Hematopoietic multipotent progenitor cell treated with erythropoietin and hydrocortisone succinate and interleukin-3 and kit ligand, for 4 days (in vitro differentiated cells): Measurements from ENCODE around the gene RNU1-3.
"Not testable (repeated sequence)": the region's sequence is repeated elsewhere in the genome, so short reads cannot be mapped to it uniquely, and the experiment has no call there.

Experiments used
- DNase-seq: peaks from one replicate; pipeline ENCODE4 v3.0.0-alpha.2; 2015

Gene RNU1-3

GRCh38 chr1:16636551-16637195, 30.1 kb downstream of the RNU1-3 start:
- DNase-seq, result not testable (repeated sequence)

DNA sequence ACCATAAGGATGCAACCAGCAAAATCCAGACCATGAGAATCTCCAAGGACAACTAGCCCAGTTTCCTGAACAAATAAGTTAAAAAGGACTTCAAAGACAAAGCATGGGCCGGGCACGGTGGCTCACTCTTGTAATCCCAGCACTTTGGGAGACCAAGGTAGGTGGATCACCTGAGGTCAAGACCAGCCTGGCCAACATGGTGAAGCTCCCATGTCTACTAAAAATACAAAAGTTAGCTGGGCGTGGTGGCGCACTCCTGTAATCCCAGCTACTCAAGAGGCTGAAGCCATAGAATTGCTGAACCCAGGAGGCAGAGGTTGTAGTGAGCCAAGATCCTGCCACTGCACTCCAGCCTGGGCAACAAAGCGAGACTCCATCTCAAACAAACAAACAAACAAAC, 30.8 kb downstream of the RNU1-3 start:
- not testable (repeated sequence) for DNase-seq

- not testable (repeated sequence) for DNase-seq
Measured at GRCh38 chr1:16633540-16634282, 33.0 kb downstream of the RNU1-3 start.

DNA sequence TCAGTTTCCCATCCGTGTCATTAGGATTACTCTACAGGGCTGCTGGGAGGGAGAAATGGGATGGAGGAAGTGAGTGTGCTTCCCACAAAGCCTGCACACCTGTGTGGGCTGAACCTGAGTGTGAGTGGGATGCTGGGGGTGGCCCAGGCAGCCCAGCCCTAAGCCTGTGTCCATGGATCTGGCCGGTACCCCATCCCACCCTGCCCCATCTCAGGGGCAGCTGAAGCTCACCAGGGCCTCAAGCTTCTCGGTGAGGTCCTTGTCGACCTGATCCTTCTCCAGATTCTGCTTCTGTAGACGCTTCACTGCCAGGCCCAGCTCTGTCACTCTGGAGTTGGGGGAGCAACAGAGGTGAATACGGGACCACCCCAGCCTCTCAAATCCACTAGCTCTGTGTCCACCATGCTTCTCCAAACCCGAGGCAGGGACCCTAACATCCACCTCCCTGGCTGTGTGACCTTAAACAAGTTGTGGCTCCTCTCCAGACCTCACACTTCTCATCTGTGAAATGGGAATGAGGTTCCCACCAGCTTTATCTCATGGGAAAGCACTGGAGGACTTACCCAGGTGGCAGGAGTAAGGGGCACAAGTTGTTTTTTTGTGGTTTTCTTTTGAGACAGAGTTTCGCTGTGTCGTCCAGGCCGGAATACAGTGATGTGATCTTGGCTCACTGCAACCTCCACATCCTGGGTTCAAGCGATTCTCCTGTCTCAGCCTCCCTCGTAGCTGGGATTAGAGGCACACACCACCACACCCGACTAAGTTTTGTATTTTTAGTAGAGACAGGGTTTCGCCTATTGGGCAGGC, 34.5 kb downstream of the RNU1-3 start:
- DNase-seq, result not testable (repeated sequence)

GRCh38 chr1:16631248-16632043, 35.3 kb downstream of the RNU1-3 start:
- no peak for DNase-seq

- no peak for DNase-seq
Measured at GRCh38 chr1:16630661-16631247, 36.0 kb downstream of the RNU1-3 start.

DNA sequence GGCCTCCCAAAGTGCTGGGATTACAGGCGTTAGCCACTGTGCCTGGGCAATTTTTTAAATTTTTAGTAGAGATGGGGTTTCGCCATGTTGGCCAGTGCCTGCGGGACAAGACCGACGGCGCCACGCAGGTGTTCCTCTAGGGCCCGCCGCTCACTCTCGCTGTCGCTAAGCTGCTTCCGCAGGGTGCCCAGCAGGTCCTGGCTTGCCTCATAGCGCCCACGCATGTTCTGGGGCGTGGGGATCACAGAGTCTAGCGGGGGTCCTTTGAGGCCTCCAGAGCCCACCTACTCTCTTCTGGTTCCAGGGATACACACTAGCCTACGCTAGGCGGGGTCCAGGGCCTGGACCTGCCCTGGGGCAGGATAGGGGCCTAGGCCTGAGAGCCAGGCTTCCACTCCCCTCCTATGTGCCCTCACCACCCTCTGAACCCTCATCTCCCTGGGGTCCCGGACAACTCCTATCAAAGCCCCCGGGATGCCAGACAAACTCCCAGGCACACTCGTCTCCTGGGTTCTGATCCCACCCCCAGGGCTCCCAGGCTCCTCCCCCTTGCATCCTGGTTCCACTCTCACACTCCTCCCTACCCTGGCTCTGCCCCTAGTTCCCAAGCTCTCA, 36.7 kb downstream of the RNU1-3 start:
- DNase-seq, result not testable (repeated sequence)

DNA sequence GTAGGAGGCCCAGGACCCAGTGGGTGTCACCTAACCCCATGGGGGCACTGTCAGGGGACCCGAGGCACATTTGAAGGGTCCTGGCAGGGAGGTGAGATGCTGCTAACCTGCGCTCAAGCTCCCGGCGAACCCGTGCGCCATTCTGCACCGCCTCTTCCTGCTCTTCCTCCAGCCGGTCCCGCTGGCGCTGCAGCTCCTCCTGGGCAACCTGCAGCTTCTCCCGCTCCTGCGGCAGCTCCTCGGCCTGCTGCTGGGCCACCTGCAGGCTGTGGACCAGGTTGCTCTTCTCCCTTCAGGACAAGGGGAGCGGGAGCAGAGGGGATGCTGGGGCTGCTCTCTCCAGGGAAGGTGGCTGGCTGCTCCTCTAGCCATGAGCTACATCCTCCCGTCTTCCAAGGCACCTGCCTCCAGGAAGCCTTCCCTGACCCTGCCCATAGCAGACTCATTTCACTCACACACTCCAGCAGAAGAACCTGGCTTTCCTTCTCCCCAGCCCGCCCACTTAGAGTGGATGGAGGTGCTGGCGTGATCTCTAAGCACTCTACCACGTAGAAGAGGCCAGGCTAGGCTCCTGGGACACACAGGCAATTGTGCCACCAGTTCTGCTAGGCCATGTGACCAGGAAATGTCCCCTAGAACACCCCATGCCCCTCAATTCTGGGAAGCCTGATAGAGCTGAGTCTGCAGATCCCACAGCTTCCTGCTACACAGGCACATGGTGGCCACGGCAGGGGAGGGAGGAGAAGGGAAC, 38.2 kb downstream of the RNU1-3 start:
- DNase-seq, result no peak

GRCh38 chr1:16626409-16626983, 40.3 kb downstream of the RNU1-3 start:
- DNase-seq, result not testable (repeated sequence)

- no peak for DNase-seq
Measured at GRCh38 chr1:16625497-16626408, 41.0 kb downstream of the RNU1-3 start.

- DNase-seq, result not testable (repeated sequence)
Measured at GRCh38 chr1:16623812-16624719, 42.7 kb downstream of the RNU1-3 start.

GRCh38 chr1:16623337-16623736, 43.4 kb downstream of the RNU1-3 start:
- not testable (repeated sequence) for DNase-seq

DNA sequence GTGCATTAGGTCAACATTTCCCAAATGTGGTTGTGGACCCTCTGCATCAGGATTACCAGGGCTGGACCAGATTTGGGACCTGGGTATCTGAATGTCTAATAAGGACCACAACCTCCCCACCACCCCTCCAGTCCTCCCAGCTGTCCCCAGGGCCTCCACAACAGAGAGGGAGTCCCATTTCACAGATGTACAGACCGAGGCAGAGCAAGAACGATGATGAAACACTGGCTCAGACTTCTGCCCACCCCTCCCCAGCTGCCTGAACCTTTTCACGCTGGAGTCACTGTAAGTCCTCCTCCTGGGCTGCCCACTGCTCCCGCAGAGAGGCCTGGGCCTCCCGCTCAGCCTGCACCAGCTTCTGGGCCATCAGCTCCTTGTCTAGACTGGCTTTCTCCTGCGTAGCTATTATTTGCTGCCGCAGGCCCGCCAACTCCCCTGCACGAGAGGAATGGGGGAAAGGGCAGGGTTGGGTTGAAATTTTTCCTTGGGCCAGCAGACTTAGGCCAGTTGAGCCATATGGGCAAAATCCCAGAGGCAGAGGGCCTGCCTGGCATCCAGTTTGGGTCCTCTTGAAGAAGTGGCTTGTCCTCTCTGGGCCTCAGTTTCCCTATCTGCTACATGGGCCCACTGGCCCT, 45.0 kb downstream of the RNU1-3 start:
- DNase-seq, result not testable (repeated sequence)

DNA sequence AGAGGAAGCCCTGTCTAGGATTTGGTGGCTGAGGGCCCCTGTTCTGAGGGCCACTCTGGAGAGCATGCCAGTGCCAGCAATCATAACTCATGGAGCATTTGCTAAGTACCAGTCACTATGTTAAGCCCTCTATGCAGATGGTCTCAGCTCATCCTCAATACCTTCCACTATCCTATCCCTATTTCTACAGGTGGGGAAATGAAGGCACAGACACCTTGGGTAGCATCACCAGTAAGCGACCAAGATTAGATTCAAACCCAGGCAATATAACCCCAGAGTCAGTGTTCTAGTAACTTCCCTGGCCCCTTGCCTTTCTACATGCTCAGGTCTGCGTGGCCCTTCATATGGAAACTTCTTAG, 45.5 kb downstream of the RNU1-3 start:
- no peak for DNase-seq

DNA sequence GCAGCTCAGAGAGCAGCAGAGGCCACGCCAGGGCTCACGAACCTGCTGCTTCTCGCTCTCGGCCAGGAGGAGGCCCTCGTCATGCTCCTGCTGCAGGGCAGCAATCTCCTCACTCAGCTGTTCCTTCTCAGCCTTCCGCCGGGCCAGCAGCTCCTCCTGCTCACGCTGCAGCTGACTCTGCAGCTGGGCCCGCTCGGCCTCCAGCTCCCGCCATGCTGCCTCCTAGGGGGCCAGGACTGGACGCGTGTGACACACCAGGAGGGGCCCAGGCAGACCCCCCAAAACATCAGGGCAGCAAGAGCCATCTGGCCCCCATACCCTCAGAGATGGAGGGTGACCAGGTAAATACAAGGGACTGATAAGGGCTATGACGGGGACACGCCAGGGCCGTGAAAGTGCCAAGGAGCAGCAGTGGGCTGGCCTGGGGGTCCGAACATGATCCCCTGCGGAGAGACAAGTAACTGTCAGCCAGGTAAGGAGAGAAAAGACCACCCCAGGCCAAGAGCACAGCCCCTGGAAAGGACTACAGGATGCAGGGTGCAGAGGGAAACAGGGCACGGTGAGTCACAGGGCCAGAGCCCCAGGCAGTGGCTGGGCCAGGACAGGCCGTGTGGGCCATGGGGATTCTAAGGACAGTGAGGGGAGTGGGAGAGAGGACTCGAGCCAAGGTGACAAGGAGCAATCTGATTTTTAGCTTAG, 46.8 kb downstream of the RNU1-3 start:
- DNase-seq, result not testable (repeated sequence)

DNA sequence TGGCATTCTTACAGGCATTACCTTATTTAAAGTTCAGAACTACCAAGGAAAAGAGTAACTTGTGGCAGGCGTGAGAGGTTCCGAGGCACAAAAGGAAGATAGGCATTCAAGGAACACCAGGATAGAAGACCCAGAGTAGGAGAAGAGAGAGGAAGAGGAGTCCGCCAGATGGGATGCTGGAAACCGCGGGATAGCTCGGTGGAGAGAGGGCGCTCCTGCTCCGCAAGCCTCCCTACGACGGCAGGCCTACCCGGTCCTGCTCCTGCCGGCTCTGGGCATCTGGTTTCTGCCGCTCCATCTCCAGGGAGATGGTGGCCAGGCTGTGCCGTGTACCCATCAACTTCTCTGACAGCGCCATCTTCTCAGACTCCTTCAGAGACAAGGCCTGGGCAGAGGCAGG, 48.0 kb downstream of the RNU1-3 start:
- DNase-seq, result no peak
